H9 (cell line): ENCODE results near the gene CCL17. TPM values are rescaled to one million over a fixed set of nuclear protein-coding genes. Genes with fewer than 3 reads are reported as not detected.
"Not testable (repeated sequence)": the region's sequence is repeated elsewhere in the genome, so short reads cannot be mapped to it uniquely, and the experiment has no call there.

Experiments used
- DNase-seq: peaks from one replicate; pipeline ENCODE4 v3.0.0-alpha.2; 2017
- H2AFZ ChIP-seq: one replicate; pipeline ENCODE4 v1.6.1; 2013; ENCODE audit warnings: mild to moderate bottlenecking, low read length, control low read depth, moderate library complexity
- H2AK5ac ChIP-seq: 2 replicates; pipeline ENCODE4 v1.6.1; 2013; ENCODE audit warnings: low read length, control low read depth, mixed read lengths; ENCODE audit not compliant: insufficient read length
- H2BK120ac ChIP-seq: one replicate; pipeline ENCODE4 v1.6.1; 2013; ENCODE audit warnings: low read depth, mild to moderate bottlenecking, low read length, control low read depth, inconsistent platforms; ENCODE audit not compliant: poor library complexity, severe bottlenecking
- H2BK12ac ChIP-seq: 2 replicates; pipeline ENCODE4 v1.6.1; 2013; ENCODE audit warnings: low read length, control low read depth, mixed read lengths, low read depth; ENCODE audit not compliant: insufficient read length
- H2BK15ac ChIP-seq: 2 replicates; pipeline ENCODE4 v1.6.1; 2013; ENCODE audit warnings: low read depth, low read length, control low read depth
- H2BK20ac ChIP-seq: one replicate; pipeline ENCODE4 v1.6.1; 2013; ENCODE audit warnings: low read depth, mild to moderate bottlenecking, low read length, control low read depth, inconsistent platforms; ENCODE audit not compliant: poor library complexity, severe bottlenecking
- H2BK5ac ChIP-seq: 2 replicates; pipeline ENCODE4 v1.6.1; 2013; ENCODE audit warnings: low read length, control low read depth, mixed read lengths; ENCODE audit not compliant: insufficient read length
- H3K14ac ChIP-seq: 2 replicates; pipeline ENCODE4 v1.6.1; 2013; ENCODE audit warnings: low read length, control low read depth; ENCODE audit not compliant: insufficient read depth
- H3K18ac ChIP-seq: 2 replicates; pipeline ENCODE4 v1.6.1; 2013; ENCODE audit warnings: low read depth, mild to moderate bottlenecking, mixed read lengths, low read length, control low read depth; ENCODE audit not compliant: insufficient read length
- H3K23ac ChIP-seq: 2 replicates; pipeline ENCODE4 v1.6.1; 2013; ENCODE audit warnings: low read length, control low read depth, mixed read lengths, low read depth; ENCODE audit not compliant: insufficient read length
- H3K23me2 ChIP-seq: 2 replicates; pipeline ENCODE4 v1.6.1; 2013; ENCODE audit warnings: low read depth, mild to moderate bottlenecking, mixed read lengths, low read length, control low read depth; ENCODE audit not compliant: insufficient read length, poor library complexity, severe bottlenecking
- H3K27ac ChIP-seq: 2 replicates; pipeline ENCODE4 v1.5.1; 2013; ENCODE audit warnings: low read length, control low read depth, mixed read lengths, low read depth; ENCODE audit not compliant: insufficient read length
- H3K27me3 ChIP-seq: 2 replicates; pipeline ENCODE4 v1.6.1; 2013; ENCODE audit warnings: low read length, control low read depth, inconsistent platforms; ENCODE audit not compliant: insufficient read depth
- H3K4ac ChIP-seq: 2 replicates; pipeline ENCODE4 v1.6.1; 2013; ENCODE audit warnings: low read depth, mild to moderate bottlenecking, control low read depth, inconsistent platforms, low read length, moderate library complexity
- H3K4me1 ChIP-seq: 2 replicates; pipeline ENCODE4 v1.6.1; 2013; ENCODE audit warnings: low read length, control low read depth, inconsistent platforms; ENCODE audit not compliant: insufficient read depth
- H3K4me2 ChIP-seq: 2 replicates; pipeline ENCODE4 v1.6.1; 2013; ENCODE audit warnings: low read length, control low read depth, mixed read lengths; ENCODE audit not compliant: insufficient read length, insufficient read depth
- H3K56ac ChIP-seq: 2 replicates; pipeline ENCODE4 v1.6.1; 2013; ENCODE audit warnings: low read depth, mild to moderate bottlenecking, mixed read lengths, low read length, control low read depth; ENCODE audit not compliant: insufficient read length
- H3K79me1 ChIP-seq: 2 replicates; pipeline ENCODE4 v1.6.1; 2013; ENCODE audit warnings: low read depth, mild to moderate bottlenecking, moderate library complexity, low read length, control low read depth, inconsistent platforms; ENCODE audit not compliant: insufficient read depth, poor library complexity, severe bottlenecking
- H3K79me2 ChIP-seq: 2 replicates; pipeline ENCODE4 v1.6.1; 2013; ENCODE audit warnings: low read length, control low read depth, inconsistent platforms; ENCODE audit not compliant: insufficient read depth
- H3K9ac ChIP-seq: 2 replicates; pipeline ENCODE4 v1.6.1; 2013; ENCODE audit warnings: low read length, control low read depth, mixed read lengths; ENCODE audit not compliant: insufficient read length; ENCODE audit errors: extremely low read depth
- H3K9me3 ChIP-seq: one replicate; pipeline ENCODE4 v1.6.1; 2013; ENCODE audit warnings: low read depth, low read length, inconsistent platforms; ENCODE audit not compliant: control insufficient read depth
- H3T11ph ChIP-seq: one replicate; pipeline ENCODE4 v1.6.1; 2013; ENCODE audit warnings: mild to moderate bottlenecking, low read length, control low read depth, inconsistent platforms
- H4K20me1 ChIP-seq: one replicate; pipeline ENCODE4 v1.6.1; 2013; ENCODE audit not compliant: control insufficient read depth, insufficient read length, insufficient read depth
- H4K5ac ChIP-seq: 2 replicates; pipeline ENCODE4 v1.6.1; 2013; ENCODE audit warnings: low read depth, mild to moderate bottlenecking, mixed read lengths, low read length, control low read depth; ENCODE audit not compliant: insufficient read length
- H4K8ac ChIP-seq: replicated peaks from 2 replicates; pipeline ENCODE4 v1.6.1; 2013; ENCODE audit warnings: low read length, control low read depth, mixed read lengths, low read depth; ENCODE audit not compliant: insufficient read length
- H4K91ac ChIP-seq: 2 replicates; pipeline ENCODE4 v1.6.1; 2013; ENCODE audit warnings: low read depth, mild to moderate bottlenecking, moderate library complexity, mixed read lengths, low read length, control low read depth; ENCODE audit not compliant: insufficient read length
- H3K27ac Mint-ChIP-seq, 3 experiments: 2 replicates in 2 of 3; 3 replicates in 1 of 3; pipeline ENCODE4 v1.8.0; 2020 to 2021; ENCODE audit warnings: mixed read lengths in 3 of 3, mild to moderate bottlenecking in 1 of 3, moderate library complexity in 1 of 3
- H3K27me3 Mint-ChIP-seq: 2 replicates; pipeline ENCODE4 v1.8.0; 2021; ENCODE audit warnings: low read depth, mild to moderate bottlenecking, moderate library complexity, mixed read lengths
- H3K36me3 Mint-ChIP-seq, 3 experiments: 2 replicates in 2 of 3; 3 replicates in 1 of 3; pipeline ENCODE4 v1.8.0; 2020 to 2021; ENCODE audit warnings: low read depth in 3 of 3, mixed read lengths in 3 of 3; ENCODE audit not compliant: insufficient read depth in 1 of 3
- H3K4me1 Mint-ChIP-seq, 2 experiments: 2 replicates each; pipeline ENCODE4 v1.8.0; 2020; ENCODE audit warnings: mixed read lengths in 2 of 2
- H3K4me3 Mint-ChIP-seq, 2 experiments: 2 replicates in 1 of 2; 3 replicates in 1 of 2; pipeline ENCODE4 v1.8.0; 2020 to 2021; ENCODE audit warnings: mild to moderate bottlenecking in 2 of 2, mixed read lengths in 2 of 2, moderate library complexity in 1 of 2
- H3K9me3 Mint-ChIP-seq, 2 experiments: 2 replicates in 1 of 2; 3 replicates in 1 of 2; pipeline ENCODE4 v1.8.0; 2020; ENCODE audit warnings: mild to moderate bottlenecking in 2 of 2, mixed read lengths in 2 of 2, moderate library complexity in 1 of 2
- WGBS: extraction: QIAGEN DNeasy Blood & Tissue Kit; methylation state at CpG from one replicate; pipeline ENCODE4 v1.1.7; 2013; ENCODE audit warnings: missing lambda C conversion rate, low lambda C conversion rate, mixed read lengths; ENCODE audit not compliant: insufficient read length; ENCODE audit errors: extremely low coverage; 5-methylcytosine and 5-hydroxymethylcytosine counted together
- total RNA-seq: library from RNA; stranded (reverse); gene quantifications from 2 replicates; pipeline ENCODE4 v1.2.1, GENCODE V29; 2021

Gene CCL17
- total RNA-seq, 1 experiment from 2014 or later: not detected

- H4K20me1 ChIP-seq, H3K27me3 ChIP-seq, H3K14ac ChIP-seq, H3K27me3 Mint-ChIP-seq, H3K18ac ChIP-seq, H3K79me2 ChIP-seq, H3T11ph ChIP-seq, H3K4me2 ChIP-seq, H3K4me3 Mint-ChIP-seq, H4K5ac ChIP-seq, H3K4me1 Mint-ChIP-seq, H4K8ac ChIP-seq, H3K9me3 ChIP-seq, H3K9ac ChIP-seq, H3K4ac ChIP-seq, H3K27ac ChIP-seq, H2AFZ ChIP-seq, H2BK120ac ChIP-seq, H3K79me1 ChIP-seq, H3K23ac ChIP-seq, H3K4me1 ChIP-seq, H3K23me2 ChIP-seq, DNase-seq, H2BK15ac ChIP-seq, H2BK5ac ChIP-seq, H2BK12ac ChIP-seq, H3K27ac Mint-ChIP-seq, H2BK20ac ChIP-seq, H2AK5ac ChIP-seq, H4K91ac ChIP-seq, H3K56ac ChIP-seq: not testable (repeated sequence)
- no CpG with 5 or more reads among the region's 8 CpGs for WGBS
- H3K36me3 Mint-ChIP-seq: peaks cover 39 to 58% (median 46%) of the 10 kb centered on the region in 3 experiments
- peaks cover 12 to 18% of the 10 kb centered on the region in 2 experiments; a peak in 4 of 5 replicates for H3K9me3 Mint-ChIP-seq
These were observed 36.0 kb downstream of the CCL17 start for GRCh38 chr16:57440551-57440950.
